NB4 (cell line): ENCODE data around the gene IFT25.

Experiments
- POLR2A ChIP-seq: IDR thresholded peaks from 2 replicates; pipeline ENCODE4 v1.6.1; 2011; ENCODE audit warnings: mild to moderate bottlenecking; ENCODE audit not compliant: insufficient read length; ENCODE audit errors: extremely low read depth
- TF ChIP-seq, protein P1 (sequence below): IDR thresholded peaks from one replicate; pipeline ENCODE4 v1.5.1; 2012; ENCODE audit warnings: low read depth, low read length
- TF ChIP-seq, protein P2 (sequence below): IDR thresholded peaks from 2 replicates; pipeline ENCODE4 v1.6.1; 2011; ENCODE audit warnings: low read depth, low read length

DNA sequence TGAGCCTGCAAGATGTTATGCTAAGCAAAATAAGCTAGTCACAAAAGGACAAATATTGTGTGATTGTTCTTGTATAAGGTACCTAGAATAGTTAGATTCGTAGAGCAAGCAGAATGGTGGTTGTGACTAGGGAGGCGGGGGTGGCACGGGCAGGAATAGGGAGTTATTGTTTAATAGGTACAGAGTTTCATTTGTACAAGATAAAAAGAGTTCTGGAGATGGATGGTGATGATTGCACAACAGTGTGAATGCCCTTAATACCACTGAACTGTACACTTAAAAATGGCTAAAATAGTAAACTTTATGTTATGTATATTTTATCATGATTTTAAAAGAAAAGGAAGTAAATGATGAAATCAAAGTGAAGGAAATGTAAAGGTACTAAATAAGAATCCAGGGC is 21.3 kb upstream of the IFT25 start:
- no peak for TF ChIP-seq POLR2A
- TF ChIP-seq, protein P1, sequence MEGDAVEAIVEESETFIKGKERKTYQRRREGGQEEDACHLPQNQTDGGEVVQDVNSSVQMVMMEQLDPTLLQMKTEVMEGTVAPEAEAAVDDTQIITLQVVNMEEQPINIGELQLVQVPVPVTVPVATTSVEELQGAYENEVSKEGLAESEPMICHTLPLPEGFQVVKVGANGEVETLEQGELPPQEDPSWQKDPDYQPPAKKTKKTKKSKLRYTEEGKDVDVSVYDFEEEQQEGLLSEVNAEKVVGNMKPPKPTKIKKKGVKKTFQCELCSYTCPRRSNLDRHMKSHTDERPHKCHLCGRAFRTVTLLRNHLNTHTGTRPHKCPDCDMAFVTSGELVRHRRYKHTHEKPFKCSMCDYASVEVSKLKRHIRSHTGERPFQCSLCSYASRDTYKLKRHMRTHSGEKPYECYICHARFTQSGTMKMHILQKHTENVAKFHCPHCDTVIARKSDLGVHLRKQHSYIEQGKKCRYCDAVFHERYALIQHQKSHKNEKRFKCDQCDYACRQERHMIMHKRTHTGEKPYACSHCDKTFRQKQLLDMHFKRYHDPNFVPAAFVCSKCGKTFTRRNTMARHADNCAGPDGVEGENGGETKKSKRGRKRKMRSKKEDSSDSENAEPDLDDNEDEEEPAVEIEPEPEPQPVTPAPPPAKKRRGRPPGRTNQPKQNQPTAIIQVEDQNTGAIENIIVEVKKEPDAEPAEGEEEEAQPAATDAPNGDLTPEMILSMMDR, result no peak
- TF ChIP-seq, protein P2, sequence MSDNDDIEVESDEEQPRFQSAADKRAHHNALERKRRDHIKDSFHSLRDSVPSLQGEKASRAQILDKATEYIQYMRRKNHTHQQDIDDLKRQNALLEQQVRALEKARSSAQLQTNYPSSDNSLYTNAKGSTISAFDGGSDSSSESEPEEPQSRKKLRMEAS, result no peak
